ENCODE data around the gene HPCA. TPM values are rescaled to one million over a fixed set of nuclear protein-coding genes. Genes with fewer than 3 reads are reported as not detected.

Gene HPCA
- total and polyA plus RNA-seq, 2 of the 8 experiments (the other 6 are each of a cell fraction or from before 2014, with no cell fraction given): 0.70 to 1.4 TPM

DNA sequence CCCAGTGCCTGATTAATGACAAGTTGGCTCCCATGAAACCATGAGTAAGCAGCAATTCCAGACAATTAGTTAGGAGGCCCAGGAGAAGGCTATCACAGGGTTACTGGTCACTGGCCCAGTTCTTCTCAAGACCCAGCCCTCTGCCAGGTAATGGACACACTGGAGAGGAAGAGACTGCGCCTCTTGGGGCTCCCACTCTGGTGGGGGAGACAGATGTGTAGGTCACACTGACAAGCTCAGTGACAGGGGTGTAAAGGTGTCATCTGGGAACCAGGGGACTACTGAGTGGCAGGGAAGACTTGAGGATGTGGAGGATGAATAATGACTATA lies 4.9 kb downstream of the HPCA start:
- Histone ChIP-seq H3K56ac (replicated peaks; ENCODE audit: insufficient read length, low read depth, low read length) (no peak overlapping the region), H2BK120ac (replicated peaks; ENCODE audit: low read depth, low read length) (no peak overlapping the region), H2BK20ac (ENCODE audit: low read length) (no peak overlapping the region), H3K9me3 (ENCODE audit: insufficient read depth in 2 of 2, low read depth in 1 of 2, low read length in 1 of 2) (peaks cover 0 to 6% of the 10 kb centered on the region in 2 experiments; a peak in 1 of 4 replicates), H3K18ac (ENCODE audit: extremely low read depth, low read length) (no peak overlapping the region), H2AK5ac (ENCODE audit: low read depth, low read length) (no peak overlapping the region), H2BK12ac (ENCODE audit: low read depth, low read length) (no peak overlapping the region), H3K27me3 (replicated peaks in 1 of 4; ENCODE audit: control insufficient read depth in 3 of 4, extremely low read depth in 1 of 4, insufficient read depth in 3 of 4, low read length in 3 of 4) (peaks cover 2 to 40% (median 21%) of the 10 kb centered on the region in 4 experiments), H3K23me2 (ENCODE audit: low read depth, low read length) (peaks cover 4% of the 10 kb centered on the region; the same call in 1 of the 2 replicates), H3K27ac (ENCODE audit: low read depth, low read length) (no peak overlapping the region), H4K20me1 (replicated peaks in 1 of 2; ENCODE audit: control insufficient read depth in 1 of 2, insufficient read depth in 2 of 2, low read length in 2 of 2) (peaks cover 0 to 15% of the 10 kb centered on the region in 2 experiments), H3K4ac (replicated peaks; ENCODE audit: insufficient read length, low read depth, low read length) (no peak overlapping the region), H3K79me2 (ENCODE audit: control insufficient read depth in 1 of 2, insufficient read depth in 2 of 2, low read length in 2 of 2) (no peaks in the 10 kb centered on the region), H3K4me2 (ENCODE audit: insufficient read depth in 1 of 2, low read depth in 2 of 2, low read length in 2 of 2) (no peak overlapping the region), H4K5ac (ENCODE audit: insufficient read length, low read depth, low read length) (no peak overlapping the region), H2BK15ac (ENCODE audit: low read length) (no peak overlapping the region), H3K4me3 (ENCODE audit: extremely low read depth in 1 of 4, insufficient read depth in 2 of 4, low read depth in 3 of 4, low read length in 4 of 4) (no peak overlapping the region), H2AFZ (ENCODE audit: low read length) (no peak overlapping the region), H2BK5ac (ENCODE audit: low read depth, low read length) (no peak overlapping the region), H3K9ac (replicated peaks in 1 of 4; ENCODE audit: extremely low read depth in 1 of 4, low read depth in 3 of 4, low read length in 3 of 4) (no peak overlapping the region), H3K36me3 (ENCODE audit: control insufficient read depth in 2 of 4, insufficient read depth in 4 of 4, low read length in 3 of 4) (no peaks in the 10 kb centered on the region), H3K79me1 (ENCODE audit: low read depth, low read length) (no peaks in the 10 kb centered on the region), H3K23ac (ENCODE audit: insufficient read length) (no peak overlapping the region), H3K4me1 (replicated peaks in 1 of 4; ENCODE audit: control insufficient read depth in 3 of 4, insufficient read depth in 4 of 4, low read length in 3 of 4) (peaks cover 0 to 15% (median 7%) of the 10 kb centered on the region in 4 experiments; a peak in 5 of 7 replicates), H4K91ac (replicated peaks; ENCODE audit: insufficient read length, low read length) (no peak overlapping the region), H3K14ac (ENCODE audit: insufficient read length) (no peak overlapping the region), H4K8ac (ENCODE audit: extremely low read depth, insufficient read depth, low read length) (no peak overlapping the region)
- CTCF ChIA-PET (ENCODE audit: partially characterized antibody): interaction anchor here (0.6 to 16.6 kb wide), 8 partner anchors 9 to 1180 kb away, joined by 3 to 382 read pairs (median 6); partner anchors contain the start of genes FNDC5 and HPCA
- POLR2A ChIA-PET (ENCODE audit: partially characterized antibody): no interaction called here
- 100% methylated on average over 1 of the region's 1 CpG; no CpG with 5 or more reads in 1 of the 2 experiments for WGBS, 2 experiments (ENCODE audit: extremely low coverage in 1 of 2, insufficient coverage in 1 of 2, insufficient read length in 1 of 2, insufficient replicate concordance in 2 of 2, low coverage in 1 of 2, low lambda C conversion rate in 2 of 2, missing lambda C conversion rate in 1 of 2)
- DNase-seq (ENCODE audit: low read depth in 1 of 2, low spot score in 2 of 2) (no peak), FAIRE-seq (no peak)
- TF ChIP-seq CBX8 (IDR thresholded peaks at IDR 0.05; ENCODE audit: borderline replicate concordance, low read depth, low read length) (no peak), BCL11A (IDR thresholded peaks at IDR 0.05; ENCODE audit: low read depth in 2 of 2, low read length in 2 of 2) (no peak), GTF2F1 (IDR thresholded peaks at IDR 0.05; ENCODE audit: borderline replicate concordance, low read depth, low read length) (no peak), EZH2 (IDR thresholded peaks at IDR 0.05; ENCODE audit: low read depth, low read length, severe bottlenecking) (no peak), TEAD4 (IDR thresholded peaks at IDR 0.05; ENCODE audit: low read depth, low read length) (no peak), FOSL1 (IDR thresholded peaks at IDR 0.05; ENCODE audit: insufficient read depth, low read depth, low read length) (no peak), RAD21 (IDR thresholded peaks at IDR 0.05 in 1 of 2, conservative IDR thresholded peaks at IDR 0.05 in 1 of 2; ENCODE audit: low read depth in 2 of 2, low read length in 2 of 2) (no peak), GABPA (IDR thresholded peaks at IDR 0.05; ENCODE audit: borderline replicate concordance, insufficient read depth, low read length) (no peak), CHD1 (IDR thresholded peaks at IDR 0.05; ENCODE audit: low read depth, low read length) (no peak)
- TF ChIP-seq, protein P1, sequence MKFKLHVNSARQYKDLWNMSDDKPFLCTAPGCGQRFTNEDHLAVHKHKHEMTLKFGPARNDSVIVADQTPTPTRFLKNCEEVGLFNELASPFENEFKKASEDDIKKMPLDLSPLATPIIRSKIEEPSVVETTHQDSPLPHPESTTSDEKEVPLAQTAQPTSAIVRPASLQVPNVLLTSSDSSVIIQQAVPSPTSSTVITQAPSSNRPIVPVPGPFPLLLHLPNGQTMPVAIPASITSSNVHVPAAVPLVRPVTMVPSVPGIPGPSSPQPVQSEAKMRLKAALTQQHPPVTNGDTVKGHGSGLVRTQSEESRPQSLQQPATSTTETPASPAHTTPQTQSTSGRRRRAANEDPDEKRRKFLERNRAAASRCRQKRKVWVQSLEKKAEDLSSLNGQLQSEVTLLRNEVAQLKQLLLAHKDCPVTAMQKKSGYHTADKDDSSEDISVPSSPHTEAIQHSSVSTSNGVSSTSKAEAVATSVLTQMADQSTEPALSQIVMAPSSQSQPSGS (IDR thresholded peaks at IDR 0.05; ENCODE audit: low read length): no peak
- TF ChIP-seq, protein P2, sequence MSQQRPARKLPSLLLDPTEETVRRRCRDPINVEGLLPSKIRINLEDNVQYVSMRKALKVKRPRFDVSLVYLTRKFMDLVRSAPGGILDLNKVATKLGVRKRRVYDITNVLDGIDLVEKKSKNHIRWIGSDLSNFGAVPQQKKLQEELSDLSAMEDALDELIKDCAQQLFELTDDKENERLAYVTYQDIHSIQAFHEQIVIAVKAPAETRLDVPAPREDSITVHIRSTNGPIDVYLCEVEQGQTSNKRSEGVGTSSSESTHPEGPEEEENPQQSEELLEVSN (IDR thresholded peaks at IDR 0.05): no peak
